ENCODE results near the gene IL6ST.
"Not testable (repeated sequence)": the region's sequence is repeated elsewhere in the genome, so short reads cannot be mapped to it uniquely, and the experiment has no call there.

IL6ST gene

GRCh38 chr5:56002303-56002702, 7.5 kb upstream of the IL6ST start:
- no peaks in the 10 kb centered on the region for H3K4me1 ChIP-seq
- no peak for DNase-seq
- intact Hi-C loops (cut with DNase I; ENCODE audit: low total_unique reads), result no loop called here
- no peak for TF ChIP-seq CTCF (IDR thresholded peaks at IDR 0.05)
- no peak overlapping the region for H3K27ac ChIP-seq
- no peaks in the 10 kb centered on the region for H3K36me3 ChIP-seq
- H3K4me3 ChIP-seq, result no peak overlapping the region
- peaks cover 0 to 7% (median 6%) of the 10 kb centered on the region in 3 donors for H3K9me3 ChIP-seq
- no peaks in the 10 kb centered on the region for H3K27me3 ChIP-seq

- DNase-seq; H3K4me1 ChIP-seq; H3K4me3 ChIP-seq; H3K36me3 ChIP-seq; H3K27ac ChIP-seq; H3K9me3 ChIP-seq; H3K27me3 ChIP-seq; intact Hi-C loops (cut with DNase I; ENCODE audit: low total_unique reads): not testable (repeated sequence)
Measured at GRCh38 chr5:56000221-56000620, 5.5 kb upstream of the IL6ST start.

GRCh38 chr5:55998966-55999365, 4.2 kb upstream of the IL6ST start:
- H3K27ac ChIP-seq, result no peak overlapping the region
- no peaks in the 10 kb centered on the region for H3K36me3 ChIP-seq
- no peaks in the 10 kb centered on the region for H3K27me3 ChIP-seq
- no peak overlapping the region for H3K4me3 ChIP-seq
- DNase-seq, result no peak
- H3K4me1 ChIP-seq, result peaks cover 0 to 5% (median 0%) of the 10 kb centered on the region in 4 donors
- intact Hi-C loops (cut with DNase I; ENCODE audit: low total_unique reads), result loop anchor here (10.0 kb wide), 1 partner anchor 816 kb away; the partner anchor contains the start of gene MAP3K1
- TF ChIP-seq CTCF (IDR thresholded peaks at IDR 0.05), result no peak
- peaks cover 0 to 7% (median 6%) of the 10 kb centered on the region in 3 donors for H3K9me3 ChIP-seq

GRCh38 chr5:55997742-55998351, 3.1 kb upstream of the IL6ST start:
- H3K27ac ChIP-seq, result no peak overlapping the region
- no peak for DNase-seq
- intact Hi-C loops (cut with DNase I; ENCODE audit: low total_unique reads), result loop anchor here (10.0 kb wide), 1 partner anchor 817 kb away; the partner anchor contains the start of gene MAP3K1
- H3K27me3 ChIP-seq, result no peaks in the 10 kb centered on the region
- no peaks in the 10 kb centered on the region for H3K36me3 ChIP-seq
- H3K4me1 ChIP-seq, result peaks cover 0 to 5% (median 1%) of the 10 kb centered on the region in 4 donors
- no peak overlapping the region for H3K4me3 ChIP-seq
- TF ChIP-seq CTCF (IDR thresholded peaks at IDR 0.05), result no peak
- peaks cover 0 to 7% (median 6%) of the 10 kb centered on the region in 3 donors for H3K9me3 ChIP-seq

- Histone ChIP-seq H3K27me3 (no peaks in the 10 kb centered on the region), H3K4me1 (peaks cover 0 to 26% (median 21%) of the 10 kb centered on the region in 4 donors), H3K4me3 (peak overlapping the region; percentile 77 to 89), H3K9me3 (no peaks in the 10 kb centered on the region), H3K27ac (peak overlapping the region; percentile 94 to 97), H3K36me3 (no peaks in the 10 kb centered on the region)
- intact Hi-C loops (cut with DNase I; ENCODE audit: low total_unique reads), result loop anchor here (10.0 kb wide), 1 partner anchor 820 kb away; the partner anchor contains the start of gene MAP3K1
- peak; percentile 97 to 98 for DNase-seq
- peak in 1 of 2 experiments; percentile 24 for TF ChIP-seq CTCF (IDR thresholded peaks at IDR 0.05)
Measured at GRCh38 chr5:55994998-55995914, 493 bp upstream of the IL6ST start.
